Right lobe of liver (tissue), 4 donors: ENCODE results near the gene PLIN5.

ENCODE experiments used
- POLR2A ChIP-seq: fragments of 450-650 bp; IDR thresholded peaks from one replicate; pipeline ENCODE4 v1.6.1; 2017; ENCODE audit warnings: antibody characterized with exemption, mild to moderate bottlenecking
- TF ChIP-seq, protein P1 (sequence below), 4 donors: fragments of 200-600 bp in 3 of 4; fragments of 450-650 bp in 1 of 4; IDR thresholded peaks; one replicate each; pipeline versions ENCODE4 v1.5.1 to v1.8.0; 2016 to 2022; ENCODE audit warnings: antibody characterized with exemption in 4 of 4, mild to moderate bottlenecking in 2 of 4
- donor health status: DM: no; HTN: no; CAD: no.
- donor health status: DM: no; HTN: no; CAD: no.
- donor health status: DM: no; HTN: yes; CAD: no.

DNA sequence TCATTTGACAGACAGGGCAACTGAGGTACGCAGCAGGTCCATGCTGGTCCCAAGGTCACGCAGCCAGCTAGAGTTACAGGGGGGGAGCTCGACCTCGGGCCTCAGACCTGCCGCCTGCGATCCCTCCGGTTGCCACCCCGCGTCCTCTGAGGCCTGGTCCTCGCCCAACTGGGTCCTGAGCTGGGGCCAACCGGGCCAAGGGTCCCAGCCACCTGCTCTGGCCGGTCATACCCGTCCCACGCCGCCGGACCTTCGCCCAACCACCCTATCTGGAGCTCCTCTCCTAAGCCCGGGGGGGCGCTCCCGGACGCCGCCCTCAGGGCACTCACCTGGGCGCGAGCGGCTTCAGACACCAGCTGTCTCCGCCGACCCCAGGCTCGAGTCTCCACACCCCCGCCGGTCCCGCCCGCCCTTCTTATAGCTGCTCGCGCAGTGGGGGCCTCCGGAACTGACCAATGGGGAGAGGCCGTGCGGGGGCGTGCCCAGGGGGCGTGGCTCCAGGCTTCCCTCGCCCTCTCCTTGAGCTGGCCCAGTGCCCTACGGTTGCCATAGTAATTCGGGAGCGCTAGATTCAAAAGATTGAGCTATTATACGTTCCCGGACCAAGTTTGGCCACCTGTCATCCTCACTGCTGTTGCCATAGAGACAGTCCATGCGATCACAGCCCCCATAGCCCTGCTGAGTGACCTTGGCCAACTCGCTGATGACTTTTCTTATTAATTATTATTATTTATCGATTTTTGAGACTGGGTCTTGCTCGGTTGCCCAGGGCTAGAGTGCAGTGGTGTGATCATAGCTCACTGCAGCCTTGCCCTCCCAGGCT is at the start of gene PLIN5:
- peak; percentile 79 for TF ChIP-seq POLR2A
- TF ChIP-seq, protein P1, sequence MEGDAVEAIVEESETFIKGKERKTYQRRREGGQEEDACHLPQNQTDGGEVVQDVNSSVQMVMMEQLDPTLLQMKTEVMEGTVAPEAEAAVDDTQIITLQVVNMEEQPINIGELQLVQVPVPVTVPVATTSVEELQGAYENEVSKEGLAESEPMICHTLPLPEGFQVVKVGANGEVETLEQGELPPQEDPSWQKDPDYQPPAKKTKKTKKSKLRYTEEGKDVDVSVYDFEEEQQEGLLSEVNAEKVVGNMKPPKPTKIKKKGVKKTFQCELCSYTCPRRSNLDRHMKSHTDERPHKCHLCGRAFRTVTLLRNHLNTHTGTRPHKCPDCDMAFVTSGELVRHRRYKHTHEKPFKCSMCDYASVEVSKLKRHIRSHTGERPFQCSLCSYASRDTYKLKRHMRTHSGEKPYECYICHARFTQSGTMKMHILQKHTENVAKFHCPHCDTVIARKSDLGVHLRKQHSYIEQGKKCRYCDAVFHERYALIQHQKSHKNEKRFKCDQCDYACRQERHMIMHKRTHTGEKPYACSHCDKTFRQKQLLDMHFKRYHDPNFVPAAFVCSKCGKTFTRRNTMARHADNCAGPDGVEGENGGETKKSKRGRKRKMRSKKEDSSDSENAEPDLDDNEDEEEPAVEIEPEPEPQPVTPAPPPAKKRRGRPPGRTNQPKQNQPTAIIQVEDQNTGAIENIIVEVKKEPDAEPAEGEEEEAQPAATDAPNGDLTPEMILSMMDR (IDR thresholded peaks at IDR 0.05): peak in 2 of 4 donors; percentile 3 to 13
